NCI-H345 (cell line): ENCODE measurements around the gene TSR1.

Experiments used
- DNase-seq: peaks from one replicate; lab custom pipeline; 2025; lab: John Stamatoyannopoulos, UW

TSR1 gene

DNA sequence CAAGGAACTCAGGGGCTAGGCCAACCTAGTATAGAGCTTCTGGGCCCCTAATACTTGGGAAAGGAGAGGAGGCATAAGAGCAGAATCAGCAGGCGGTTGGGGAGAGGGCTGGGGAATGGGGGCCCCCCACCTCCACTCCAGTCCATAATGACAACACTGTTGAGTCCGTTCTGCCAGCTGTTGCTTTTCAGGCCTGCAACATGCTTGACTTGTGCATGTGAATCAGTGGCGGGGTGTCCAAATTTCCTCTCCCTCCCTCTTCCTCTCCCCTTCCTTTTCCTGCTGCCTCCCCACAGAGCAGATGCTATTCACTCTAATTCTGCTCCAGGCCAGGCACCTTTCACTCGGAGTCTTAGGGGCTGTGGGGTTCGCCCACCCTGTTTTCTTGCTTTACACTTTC is 32.8 kb upstream of the TSR1 start:
- no peak for DNase-seq

DNA sequence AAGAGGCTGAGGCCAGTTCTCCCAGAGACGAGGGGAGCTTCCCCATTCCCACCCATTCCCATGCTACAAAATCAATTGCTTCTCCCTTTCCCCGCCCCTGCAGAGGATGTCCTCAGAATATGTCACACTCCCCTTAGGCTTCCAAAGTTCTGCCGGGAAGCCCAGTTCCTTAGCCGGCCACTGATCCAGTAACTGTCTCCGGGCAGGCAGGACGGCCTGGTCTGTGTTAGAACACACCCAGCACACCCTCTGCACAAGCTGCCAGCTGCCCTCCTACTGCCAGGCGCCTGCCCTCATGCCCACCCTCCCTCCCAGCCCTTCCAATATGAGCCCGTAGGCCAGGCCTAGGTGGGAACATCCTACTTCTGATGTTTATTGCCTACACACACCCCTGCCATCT is 32.1 kb upstream of the TSR1 start:
- no peak for DNase-seq

DNA sequence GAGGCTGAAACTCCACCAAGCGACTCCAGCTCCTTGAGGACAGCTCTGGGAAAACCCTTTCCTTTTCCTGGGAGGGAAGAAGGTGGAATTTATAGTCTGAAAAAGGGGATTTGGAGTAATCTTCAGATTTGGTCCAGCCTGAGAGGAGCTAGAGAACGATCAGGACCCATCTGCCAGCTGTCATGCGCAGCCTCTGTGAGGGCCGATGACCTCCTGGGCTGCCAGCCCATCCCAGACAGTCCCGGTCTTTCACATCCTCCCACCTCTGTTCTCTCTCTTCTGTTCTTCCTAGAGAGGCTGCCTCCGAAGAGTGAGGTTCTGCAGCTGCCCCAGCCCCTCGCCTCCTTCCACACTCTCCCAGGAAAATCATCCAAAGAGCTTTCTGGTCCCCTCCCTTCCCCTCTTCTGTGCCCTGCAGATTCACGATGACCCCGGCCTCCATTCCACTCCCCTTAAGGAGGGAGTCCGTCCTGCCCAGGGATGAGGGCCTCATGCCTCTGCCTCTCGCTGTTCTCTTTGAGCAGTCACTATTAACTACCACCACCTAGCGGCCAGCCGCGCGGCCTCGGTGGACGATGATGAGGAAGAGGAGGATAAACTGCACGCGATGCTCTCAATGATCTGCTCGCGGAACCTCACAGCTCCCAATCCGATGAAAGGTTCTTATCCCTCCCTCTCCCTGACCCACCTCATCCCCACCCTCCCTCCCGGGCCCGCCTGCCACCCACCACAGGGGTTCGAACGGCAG is 30.7 kb upstream of the TSR1 start:
- no peak for DNase-seq

DNA sequence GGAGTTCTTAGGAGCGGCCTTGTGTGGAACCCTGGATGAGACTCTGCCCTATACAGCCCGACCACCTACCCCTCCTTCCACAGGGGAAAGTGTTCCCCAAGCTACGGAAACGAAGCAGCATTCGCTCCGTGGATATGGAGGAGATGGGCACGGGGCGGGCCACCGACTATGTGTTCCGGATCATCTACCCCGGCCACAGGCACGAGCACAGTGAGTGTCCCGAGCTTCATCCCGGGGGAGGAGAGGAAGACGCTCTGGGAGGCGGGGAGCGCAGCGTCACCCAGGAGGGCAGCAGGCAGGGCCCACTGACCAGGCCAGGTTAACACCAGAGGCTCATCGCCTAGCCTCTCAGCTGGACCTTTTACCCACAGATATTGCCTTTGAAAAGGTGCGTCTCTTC is 28.9 kb upstream of the TSR1 start:
- DNase-seq: no peak

DNA sequence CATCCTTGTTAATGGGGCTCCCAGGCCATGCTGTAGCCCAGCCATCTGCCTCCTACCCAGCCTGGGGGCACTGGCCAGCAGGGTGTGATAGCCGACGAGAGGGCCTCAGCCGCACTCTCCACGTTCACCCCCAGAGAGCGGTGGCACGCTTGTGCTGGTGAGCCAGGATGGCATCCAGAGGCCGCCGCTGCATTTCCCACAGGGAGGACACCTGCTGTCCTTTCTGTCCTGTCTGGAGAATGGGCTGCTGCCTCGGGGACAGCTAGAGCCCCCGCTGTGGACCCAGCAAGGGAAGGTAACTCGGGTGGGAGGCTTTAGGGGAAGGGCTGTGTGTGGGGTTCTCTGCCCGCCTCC is 28.5 kb upstream of the TSR1 start:
- no peak for DNase-seq

DNA sequence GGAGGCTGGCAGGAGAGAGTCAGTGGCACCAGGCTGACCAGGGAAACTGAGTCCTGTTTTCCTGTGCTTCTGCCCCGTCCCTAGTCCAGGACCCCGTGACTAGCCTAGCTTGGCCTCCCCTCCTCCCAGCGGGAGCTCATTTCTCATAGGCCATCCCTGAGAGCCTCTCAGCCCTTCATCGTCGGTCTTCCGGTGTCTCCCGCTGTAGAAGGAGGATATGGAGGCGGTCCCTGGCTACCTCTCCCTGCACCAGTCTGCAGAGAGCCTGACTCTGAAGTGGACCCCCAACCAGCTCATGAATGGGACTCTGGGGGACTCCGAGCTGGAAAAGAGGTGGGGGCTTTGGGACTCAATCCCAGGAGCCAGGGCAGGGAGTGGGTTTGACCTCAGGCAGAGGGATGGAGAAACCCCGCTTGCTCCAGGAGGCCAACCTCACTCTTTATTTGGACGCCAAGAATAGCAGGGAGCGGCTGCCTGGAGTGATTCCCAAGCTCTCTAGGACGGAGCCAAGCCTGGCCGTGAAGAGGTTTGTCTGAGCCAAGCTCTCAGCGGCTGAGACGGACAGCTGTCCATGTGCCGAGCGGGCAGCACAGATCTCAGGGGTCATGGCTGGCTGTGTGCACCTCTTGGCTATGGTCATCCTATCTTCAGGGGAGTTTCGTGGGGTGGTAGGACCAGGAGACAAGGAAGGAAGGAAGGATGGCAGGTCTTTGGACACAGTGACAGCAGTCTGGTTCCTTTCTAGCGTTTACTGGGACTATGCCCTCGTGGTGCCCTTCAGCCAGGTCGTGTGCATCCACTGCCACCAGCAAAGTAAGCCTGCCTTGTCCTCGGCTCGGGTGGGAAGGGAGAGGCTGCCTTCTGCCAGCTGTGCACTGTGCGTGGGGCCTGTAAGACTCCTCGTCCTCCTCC is 27.9 kb upstream of the TSR1 start:
- no peak for DNase-seq

DNA sequence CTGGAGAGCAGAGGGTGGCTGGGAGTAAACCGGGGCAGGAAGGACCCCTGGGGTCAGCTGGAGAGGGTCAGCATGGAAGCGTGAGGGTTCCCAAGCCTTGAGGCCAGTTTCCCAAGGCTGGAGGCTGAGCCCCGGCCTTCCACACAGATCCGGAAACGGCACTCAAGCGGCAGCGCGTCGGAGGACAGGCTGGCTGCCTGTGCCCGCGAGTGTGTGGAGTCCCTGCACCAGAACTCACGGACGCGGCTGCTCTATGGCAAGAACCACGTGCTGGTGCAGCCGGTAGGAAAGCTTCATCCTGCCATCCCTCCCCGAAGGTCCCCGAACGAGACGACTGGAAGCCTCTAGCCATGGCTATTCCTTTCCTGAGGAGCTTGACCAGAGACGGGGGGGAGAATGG is 27.1 kb upstream of the TSR1 start:
- DNase-seq: no peak

DNA sequence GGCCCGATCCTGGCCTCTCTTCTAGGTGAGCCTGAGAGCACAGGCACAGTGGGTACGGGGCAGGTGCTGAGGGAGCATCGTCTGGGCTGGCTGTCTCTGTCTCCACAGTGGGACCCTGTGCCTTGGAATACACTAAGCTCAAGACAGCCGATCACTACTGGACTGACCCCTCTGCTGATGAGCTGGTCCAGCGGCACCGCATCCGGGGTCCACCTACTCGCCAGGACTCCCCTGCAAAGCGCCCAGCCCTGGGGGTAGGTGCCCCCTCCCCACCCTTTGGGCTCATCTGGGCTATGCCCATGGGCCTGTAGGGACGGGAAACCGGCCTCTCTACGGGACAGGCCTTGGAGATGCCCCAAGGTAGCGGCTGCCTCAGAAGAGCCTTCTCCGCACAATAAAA is 26.6 kb upstream of the TSR1 start:
- no peak for DNase-seq

DNA sequence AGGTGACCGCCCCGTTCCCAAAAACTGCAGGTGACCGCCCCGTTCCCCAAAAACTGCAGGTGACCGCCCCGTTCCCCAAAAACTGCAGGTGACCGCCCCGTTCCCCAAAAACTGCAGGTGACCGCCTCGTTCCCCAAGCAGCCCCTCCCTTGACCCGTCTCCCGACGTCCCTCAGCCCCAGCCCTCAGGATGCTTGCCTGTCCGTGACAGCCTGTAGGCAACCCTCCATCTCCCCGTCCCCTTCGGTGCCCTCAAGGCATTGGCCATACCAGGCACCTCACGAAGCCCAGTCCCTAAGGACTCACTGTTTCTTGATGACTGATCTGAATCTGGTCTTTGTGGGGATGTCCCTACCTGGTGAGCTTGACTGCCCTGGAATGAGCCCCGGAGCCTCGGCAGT is 26.2 kb upstream of the TSR1 start:
- DNase-seq: no peak

DNA sequence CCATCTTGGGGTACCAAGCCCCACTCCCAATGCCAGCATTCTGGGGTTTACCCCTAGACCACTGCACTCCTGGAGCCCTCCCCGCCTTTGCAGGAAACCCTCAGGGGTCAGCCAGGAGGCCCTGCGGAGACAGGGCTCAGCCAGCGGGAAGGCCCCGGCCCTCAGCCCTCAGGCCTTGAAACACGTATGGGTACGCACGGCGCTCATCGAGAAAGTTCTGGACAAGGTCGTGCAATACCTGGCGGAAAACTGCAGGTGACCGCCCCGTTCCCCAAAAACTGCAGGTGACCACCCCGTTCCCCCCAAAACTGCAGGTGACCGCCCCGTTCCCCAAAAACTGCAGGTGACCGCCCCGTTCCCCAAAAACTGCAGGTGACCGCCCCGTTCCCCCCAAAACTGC is 25.8 kb upstream of the TSR1 start:
- no peak for DNase-seq

DNA sequence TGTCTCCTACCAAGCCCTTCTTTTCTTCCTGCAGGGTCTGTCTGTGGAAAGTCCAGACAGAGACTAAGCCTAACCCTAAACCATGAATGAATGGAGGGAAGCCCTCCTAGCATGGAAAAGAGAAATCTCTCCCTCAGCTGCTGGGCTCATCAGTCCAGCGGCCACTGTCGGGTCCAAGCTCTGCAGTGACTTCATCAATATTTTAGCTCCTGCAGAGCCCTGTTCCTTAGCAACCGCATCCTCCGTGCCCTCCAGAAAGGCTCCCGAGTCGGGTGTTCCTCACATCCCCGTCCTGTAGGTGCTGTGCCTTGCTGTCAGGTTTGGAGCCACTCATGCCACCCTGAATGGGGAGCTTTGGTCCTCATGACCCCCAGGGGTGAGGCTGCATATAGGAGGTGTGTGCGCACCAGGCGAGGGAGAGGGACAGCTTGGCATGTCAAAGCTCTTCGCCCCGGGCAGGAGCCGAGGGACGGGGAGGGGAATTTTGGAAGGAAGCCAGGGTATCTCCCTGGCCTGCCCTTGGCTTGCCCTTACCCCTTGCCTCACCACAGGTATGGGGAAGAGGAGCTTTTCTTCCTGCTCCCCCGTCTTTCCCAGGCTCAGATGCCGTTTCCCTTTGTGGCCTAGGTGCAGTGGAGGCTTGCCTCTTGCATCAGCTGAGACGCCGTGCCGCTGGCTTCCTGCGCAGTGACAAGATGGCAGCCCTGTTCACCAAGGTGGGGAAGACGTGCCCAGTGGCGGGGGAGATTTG is 24.9 kb upstream of the TSR1 start:
- DNase-seq: no peak

DNA sequence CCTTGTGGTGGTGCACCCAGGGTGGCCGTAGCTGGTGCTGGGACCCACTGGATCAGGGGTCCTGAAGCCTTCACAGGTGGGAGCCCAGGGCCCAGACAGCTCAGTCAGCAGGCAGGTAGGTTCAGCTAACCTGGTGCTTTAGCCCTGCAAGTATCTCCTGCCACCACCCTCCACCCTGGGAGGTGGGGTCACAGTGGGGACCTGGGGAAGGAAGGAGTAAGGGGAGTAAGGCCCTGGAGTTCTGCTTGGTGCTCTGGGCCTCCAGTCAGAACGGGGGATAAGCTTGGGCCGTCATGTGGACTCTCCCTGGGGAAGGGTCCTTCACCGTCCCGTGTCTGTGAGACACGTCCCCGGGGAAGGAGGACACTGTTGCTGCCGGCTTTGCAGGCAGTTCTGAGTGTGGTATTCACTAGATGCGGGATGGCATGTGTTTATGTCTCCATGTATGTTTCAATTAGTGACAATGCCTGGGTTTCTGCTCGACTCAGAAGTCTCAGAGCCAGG is 21.7 kb upstream of the TSR1 start:
- DNase-seq: no peak

DNA sequence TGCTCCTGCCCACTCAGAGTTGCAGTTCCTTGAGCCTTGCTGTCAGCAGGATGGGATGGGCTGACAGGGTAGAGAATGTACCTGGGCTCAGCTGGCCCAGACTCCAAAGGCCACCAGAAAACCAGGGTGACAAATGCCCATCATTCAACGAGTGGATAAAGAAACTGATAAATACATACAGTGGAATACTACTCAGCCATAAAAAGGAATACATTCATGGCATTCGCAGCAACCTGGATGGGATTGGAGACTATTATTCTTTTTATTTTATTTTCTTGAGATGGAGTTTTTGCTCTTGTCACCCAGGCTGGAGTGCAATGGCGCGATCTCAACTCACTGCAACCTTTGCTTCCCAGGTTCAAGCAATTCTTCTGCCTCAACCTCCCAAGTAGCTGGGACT is 21.0 kb upstream of the TSR1 start:
- DNase-seq: no peak

DNA sequence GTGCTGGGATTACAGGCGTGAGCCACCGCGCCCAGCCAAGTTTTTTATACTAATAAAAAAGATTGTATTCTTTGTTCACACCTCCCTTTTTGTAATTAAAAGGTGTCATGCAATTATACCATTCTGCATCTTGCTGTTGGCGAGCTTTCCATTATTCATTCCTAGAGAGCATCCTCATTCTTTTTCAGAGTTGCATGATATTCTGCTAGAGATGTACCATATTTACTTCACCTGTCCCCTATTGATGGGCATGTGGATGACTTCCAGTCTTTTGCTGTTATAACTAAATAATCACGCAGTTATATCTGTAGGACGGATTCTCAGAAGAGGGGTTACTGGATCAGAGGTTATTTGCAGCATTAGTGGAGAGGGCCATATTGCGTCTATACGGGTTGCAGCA is 18.1 kb upstream of the TSR1 start:
- no peak for DNase-seq

DNA sequence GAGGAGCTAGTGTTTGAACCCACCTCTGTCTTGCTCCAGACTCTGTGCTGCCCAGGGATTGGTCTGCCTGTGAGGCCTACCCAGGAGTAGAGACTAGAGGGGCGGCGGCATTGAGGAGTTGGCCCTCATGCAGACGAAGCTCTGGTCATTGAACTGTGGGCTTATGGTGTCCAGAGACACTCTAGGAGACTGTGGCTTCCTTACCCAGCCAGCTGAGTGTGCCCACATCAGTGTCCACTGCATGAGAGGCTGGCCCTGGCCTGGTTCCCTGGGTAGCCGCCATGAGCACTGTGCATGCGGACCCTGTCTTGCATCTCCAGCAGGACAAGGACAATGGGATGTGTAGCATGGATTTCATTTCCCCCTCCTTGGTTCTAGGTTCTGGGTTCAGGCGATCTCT is 15.0 kb upstream of the TSR1 start:
- DNase-seq: no peak

DNA sequence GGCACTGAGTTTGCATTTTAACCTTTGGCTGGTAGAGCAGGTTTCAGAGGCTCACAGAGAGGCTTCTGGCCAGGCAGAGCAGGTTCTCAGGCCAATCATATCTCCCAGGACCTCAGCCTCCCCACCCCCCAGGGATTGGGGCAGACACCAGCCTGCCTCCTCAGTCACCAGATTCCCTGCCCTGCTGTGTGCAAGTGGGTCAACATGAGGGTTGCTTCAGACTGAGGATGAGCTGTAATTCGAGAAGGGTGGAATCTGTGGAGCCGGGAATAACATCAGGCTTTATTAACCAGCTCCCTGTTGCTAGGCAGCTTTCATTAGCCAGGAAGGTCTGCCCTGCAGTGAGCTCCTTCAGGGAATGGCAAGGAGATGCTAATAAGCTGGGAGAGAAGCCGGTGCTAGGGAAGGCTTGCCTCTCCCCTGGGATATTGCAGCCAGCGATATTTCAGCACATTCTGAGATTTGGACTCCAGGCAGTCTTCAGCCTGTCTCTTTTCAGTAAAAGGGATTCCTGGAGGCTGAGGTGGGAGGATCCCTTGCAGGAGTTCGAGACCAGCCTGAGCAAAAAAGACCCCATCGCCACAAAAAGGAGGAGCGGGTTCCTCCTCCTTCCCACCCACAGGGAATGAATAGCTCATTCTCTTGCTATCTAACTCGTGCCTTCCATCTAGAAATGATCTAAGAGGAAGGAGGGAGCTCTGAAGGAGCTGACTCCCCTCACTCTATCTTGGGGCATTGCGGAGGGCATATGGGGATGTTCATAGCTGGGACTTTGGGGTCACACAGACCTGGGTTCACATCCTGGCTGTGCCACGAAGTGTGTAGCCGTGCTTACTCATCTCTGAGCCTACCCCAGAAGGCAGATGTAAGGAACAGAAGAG is 11.8 kb upstream of the TSR1 start:
- DNase-seq: peak; percentile 61

DNA sequence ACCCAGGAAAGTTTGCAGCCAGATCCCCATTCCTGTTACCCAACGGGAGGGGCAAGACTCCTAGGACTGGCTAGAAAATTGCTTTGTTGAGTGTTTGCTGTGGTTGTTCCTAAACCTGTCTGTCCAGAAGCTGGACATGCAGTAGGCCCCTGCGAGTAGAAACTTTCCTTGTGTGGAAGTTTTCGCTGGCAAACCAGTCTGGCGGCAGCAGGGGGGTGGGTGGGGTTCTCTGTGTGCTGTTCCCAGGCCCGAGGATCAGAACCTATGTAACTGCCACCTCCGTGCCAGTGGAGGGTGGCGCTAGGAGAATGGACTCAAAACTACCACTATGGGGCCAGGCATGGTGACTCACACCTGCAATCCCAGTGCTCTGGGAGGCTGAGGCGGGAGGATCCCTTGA is 10.2 kb upstream of the TSR1 start:
- DNase-seq: no peak

DNA sequence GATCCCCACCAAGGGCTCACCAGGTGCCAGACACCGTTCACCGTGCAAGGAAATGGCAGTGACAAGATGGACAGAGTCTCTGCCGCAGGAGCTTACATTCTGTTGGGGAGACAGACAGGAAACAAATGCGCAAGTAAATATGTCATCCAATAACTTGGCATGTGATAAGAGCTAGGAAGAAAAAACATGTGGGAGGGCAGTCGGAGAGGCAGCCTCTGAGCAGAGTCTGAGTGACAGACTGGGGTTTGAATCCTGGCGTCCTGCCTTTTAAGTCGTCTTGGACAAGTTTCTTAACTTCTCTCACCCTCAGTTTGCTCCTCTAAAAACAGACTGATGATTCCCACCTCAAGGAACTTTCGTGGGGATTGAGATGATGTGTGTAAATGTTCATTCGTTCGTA is 8.3 kb upstream of the TSR1 start:
- no peak for DNase-seq

DNA sequence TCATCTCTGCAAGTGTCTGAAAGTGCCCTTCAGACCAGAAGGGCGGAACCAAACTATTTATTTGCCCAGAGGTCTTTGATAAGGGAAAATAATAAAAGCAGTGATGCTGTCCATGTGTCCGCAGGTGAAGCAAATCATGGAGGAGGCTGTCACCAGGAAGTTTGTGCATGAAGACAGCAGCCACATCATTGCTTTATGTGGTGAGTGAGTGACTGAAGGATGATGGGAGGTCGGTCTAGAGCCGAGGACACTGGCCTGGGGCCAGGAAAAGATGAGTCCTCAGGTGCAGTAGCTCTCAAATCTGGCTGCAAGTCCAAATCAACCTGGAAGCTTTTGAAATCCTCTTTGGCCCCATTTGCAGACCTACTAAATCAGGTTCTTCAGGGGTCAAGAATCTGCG is 7.2 kb upstream of the TSR1 start:
- DNase-seq: no peak

DNA sequence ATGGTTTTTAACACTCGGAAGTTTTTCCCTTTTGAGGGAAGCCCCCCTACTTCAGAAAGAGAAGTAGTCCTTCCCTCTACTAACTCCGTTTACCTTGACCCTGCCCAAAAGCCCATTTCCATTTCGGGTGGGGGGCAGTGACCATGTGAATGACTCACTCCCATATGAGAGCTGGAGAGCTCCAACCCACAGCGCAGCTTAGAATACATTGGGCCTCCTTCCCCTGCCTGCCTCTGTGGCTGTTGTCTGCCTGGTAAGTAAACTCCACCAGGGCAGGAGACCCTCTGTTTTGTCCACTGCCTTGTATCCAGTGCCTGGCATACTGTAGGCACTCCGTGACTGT is 2.0 kb upstream of the TSR1 start:
- DNase-seq: no peak

DNA sequence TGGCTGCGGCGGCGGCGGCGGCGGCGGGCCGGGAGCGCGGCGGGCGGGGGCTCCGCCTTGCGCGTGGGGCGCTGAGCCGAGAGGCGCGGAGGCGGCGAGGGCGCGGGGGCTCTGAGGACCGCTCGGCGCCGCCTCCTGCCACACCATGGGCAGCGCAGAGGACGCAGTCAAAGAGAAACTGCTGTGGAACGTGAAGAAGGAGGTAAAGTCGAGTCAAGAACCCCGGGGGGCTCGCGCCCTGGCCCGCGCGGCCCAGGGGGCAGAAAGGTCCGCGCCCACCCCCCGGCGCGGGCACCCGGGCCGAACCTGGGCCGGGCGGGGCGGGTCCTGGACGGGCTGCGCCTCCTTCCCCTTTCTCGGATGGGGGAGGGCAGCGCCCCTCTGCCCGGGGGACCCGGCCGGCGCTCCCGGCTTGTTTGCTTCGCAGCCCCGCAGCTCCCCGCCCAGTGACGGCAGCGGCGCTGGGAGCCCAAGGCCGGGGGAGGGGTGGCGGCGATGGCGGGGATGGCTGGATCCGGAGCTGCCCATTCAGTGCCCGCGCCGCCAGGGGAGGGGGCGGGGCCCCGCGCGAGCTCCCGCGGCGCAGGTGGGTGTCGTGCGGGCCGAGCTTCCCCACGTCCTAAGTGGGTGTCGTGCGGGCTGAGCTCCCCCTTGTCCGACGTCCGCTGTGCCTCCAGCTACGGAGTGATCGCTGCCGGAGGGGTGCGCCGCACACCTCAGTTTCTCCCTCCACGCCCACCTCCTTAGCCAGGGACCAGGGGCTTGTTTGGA is 1.5 kb upstream of the TSR1 start:
- DNase-seq: peak; percentile 58
